Measurements from ENCODE around the gene IL17D.

The IL17D gene

DNA sequence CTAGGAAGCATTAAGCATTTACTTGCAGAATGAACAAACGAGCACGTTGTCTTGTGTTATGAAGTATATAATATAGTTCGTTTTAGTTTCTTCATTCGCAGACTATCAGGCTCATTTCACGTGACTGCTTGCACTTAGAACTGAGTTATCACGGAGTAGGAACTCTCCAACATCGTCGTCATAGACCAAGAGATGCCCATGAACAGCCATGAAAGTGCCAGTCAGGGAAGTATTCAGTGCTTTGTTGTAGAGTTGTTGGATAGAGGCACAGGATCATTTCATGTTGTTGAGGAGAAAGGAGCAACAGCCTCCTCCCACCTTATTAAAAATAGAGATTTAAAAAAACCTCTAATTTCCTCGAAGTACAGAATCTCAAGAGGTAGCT is 977 bp upstream of the IL17D start:
- DNase-seq (ENCODE audit: low read depth): no peak
- H3K4me3 ChIP-seq (ENCODE audit: low read length): peak overlapping the region; percentile 62

DNA sequence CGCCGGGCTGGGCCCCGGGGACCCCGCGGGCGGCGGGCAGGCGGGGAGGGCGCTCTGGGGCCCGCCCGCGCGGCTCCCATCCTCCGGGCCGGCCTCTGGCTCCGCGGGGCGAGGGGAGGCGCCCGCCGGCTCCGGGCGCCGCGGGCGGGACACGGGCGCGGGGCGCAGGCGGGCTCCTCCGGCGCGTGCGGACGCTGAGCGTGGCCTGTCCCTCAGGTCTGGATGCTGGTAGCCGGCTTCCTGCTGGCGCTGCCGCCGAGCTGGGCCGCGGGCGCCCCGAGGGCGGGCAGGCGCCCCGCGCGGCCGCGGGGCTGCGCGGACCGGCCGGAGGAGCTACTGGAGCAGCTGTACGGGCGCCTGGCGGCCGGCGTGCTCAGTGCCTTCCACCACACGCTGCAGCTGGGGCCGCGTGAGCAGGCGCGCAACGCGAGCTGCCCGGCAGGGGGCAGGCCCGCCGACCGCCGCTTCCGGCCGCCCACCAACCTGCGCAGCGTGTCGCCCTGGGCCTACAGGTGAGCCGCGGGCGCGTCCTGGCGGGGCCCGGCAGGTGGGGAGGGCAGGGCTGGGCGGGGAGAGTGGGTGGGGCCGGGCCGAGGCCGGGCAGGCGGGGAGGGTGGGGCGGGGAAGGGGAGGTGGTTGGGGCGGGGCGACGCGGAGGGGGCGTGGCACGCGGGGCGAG is 420 bp downstream of the IL17D start:
- peak overlapping the region; percentile 26 for H3K4me3 ChIP-seq (ENCODE audit: low read length)
- TF ChIP-seq, protein P1, sequence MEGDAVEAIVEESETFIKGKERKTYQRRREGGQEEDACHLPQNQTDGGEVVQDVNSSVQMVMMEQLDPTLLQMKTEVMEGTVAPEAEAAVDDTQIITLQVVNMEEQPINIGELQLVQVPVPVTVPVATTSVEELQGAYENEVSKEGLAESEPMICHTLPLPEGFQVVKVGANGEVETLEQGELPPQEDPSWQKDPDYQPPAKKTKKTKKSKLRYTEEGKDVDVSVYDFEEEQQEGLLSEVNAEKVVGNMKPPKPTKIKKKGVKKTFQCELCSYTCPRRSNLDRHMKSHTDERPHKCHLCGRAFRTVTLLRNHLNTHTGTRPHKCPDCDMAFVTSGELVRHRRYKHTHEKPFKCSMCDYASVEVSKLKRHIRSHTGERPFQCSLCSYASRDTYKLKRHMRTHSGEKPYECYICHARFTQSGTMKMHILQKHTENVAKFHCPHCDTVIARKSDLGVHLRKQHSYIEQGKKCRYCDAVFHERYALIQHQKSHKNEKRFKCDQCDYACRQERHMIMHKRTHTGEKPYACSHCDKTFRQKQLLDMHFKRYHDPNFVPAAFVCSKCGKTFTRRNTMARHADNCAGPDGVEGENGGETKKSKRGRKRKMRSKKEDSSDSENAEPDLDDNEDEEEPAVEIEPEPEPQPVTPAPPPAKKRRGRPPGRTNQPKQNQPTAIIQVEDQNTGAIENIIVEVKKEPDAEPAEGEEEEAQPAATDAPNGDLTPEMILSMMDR (conservative IDR thresholded peaks at IDR 0.05; ENCODE audit: low read depth, low read length): peak; percentile 49
- peak; percentile 30 for DNase-seq (ENCODE audit: low read depth)

More for the DNA sequence above, 977 bp upstream of the IL17D start:
- TF ChIP-seq, protein P1 (conservative IDR thresholded peaks at IDR 0.05; ENCODE audit: low read depth, low read length): no peak

DNA sequence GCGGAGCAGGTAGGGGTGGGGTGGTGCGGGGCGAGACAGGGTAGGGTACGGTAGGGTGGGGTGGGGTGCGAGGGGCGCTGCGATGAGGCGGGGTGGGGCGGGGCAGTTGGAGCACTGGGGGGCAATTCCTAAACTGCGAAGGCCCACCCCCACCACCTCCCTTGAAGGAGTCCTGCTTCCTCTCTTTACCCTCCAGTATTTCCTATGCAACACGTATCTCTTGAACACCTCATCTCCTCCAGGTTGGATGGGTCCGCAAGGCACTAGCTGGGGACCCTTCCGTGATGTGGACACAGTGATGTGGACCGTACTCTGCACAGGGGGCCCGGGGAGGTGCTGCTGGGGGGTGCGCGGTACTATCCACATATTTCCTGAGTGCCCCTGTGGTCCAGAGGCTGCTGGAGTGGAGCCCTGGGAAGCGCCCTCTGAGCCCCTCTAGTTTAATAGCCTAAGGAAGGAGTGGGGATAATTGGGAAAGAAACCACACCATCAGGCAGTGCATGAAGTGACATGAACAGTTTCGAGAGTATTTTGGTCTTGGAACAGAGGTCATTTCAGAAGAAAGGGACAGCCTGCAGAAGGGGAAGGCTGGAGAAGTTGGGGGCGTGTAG is 1.1 kb downstream of the IL17D start:
- DNase-seq (ENCODE audit: low read depth): no peak
- TF ChIP-seq, protein P1 (conservative IDR thresholded peaks at IDR 0.05; ENCODE audit: low read depth, low read length): no peak
- H3K4me3 ChIP-seq (ENCODE audit: low read length): peak overlapping the region; percentile 5

DNA sequence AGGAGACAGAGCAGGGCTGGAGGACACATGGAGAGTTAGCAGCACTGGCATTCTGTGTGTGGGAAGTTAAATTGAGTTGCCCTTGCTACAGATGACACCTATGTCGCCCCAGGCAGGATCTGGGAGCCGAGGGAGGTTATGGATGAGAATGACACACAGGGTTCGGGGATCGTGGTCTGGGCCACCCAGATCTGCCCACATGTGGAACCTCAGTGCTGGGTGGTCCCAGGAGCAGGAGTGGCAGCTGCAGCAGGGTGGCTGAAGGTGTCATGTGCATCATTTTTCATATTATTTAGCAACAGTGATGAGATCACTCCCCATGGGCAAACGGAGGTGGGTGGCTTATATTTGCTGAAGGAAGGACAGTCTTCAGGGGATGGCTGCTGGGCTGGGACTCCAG is 3.2 kb downstream of the IL17D start:
- DNase-seq (ENCODE audit: low read depth): no peak
- TF ChIP-seq, protein P1 (conservative IDR thresholded peaks at IDR 0.05; ENCODE audit: low read depth, low read length): no peak
- H3K4me3 ChIP-seq (ENCODE audit: low read length): no peak overlapping the region

DNA sequence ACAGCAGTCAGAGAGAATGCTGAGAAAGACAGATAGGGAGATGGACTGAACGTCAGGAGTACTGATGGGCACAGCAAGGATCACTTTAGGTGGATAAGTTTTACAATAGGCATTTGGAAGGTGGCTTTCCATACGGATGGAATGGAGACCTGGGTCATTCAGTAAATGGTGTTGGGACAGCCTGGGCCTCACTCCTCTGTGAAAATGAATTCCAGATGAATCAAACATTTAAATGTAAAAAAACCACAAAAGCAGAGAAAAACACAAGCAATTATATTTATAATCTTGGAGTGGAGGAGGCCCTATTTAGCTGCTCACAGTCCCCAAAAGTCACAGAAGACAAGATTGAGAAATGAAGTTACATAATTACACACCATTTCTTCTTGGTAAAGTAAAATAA is 4.7 kb downstream of the IL17D start:
- TF ChIP-seq, protein P1 (conservative IDR thresholded peaks at IDR 0.05; ENCODE audit: low read depth, low read length): no peak
- DNase-seq (ENCODE audit: low read depth): no peak
- H3K4me3 ChIP-seq (ENCODE audit: low read length): no peak overlapping the region

DNA sequence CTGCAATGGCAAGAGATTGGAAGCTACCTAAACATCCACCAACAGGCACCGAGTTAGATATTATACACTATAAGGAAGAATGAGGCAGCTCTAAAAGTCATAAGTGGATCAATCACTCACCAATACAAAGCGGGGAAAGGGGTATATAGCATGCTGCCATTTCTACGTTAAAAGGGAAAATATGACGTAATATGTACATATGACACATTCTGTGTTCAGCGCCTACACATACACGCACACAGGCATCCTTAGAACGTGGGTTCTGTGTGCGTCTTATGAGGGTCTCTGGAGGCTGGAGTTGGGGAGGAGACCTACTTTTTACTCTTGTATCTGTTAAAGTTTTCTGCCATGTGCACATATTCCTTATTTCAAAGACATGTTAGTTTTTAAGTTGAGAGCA is 5.9 kb downstream of the IL17D start:
- no peak overlapping the region for H3K4me3 ChIP-seq (ENCODE audit: low read length)
- DNase-seq (ENCODE audit: low read depth): no peak
- TF ChIP-seq, protein P1 (conservative IDR thresholded peaks at IDR 0.05; ENCODE audit: low read depth, low read length): no peak

DNA sequence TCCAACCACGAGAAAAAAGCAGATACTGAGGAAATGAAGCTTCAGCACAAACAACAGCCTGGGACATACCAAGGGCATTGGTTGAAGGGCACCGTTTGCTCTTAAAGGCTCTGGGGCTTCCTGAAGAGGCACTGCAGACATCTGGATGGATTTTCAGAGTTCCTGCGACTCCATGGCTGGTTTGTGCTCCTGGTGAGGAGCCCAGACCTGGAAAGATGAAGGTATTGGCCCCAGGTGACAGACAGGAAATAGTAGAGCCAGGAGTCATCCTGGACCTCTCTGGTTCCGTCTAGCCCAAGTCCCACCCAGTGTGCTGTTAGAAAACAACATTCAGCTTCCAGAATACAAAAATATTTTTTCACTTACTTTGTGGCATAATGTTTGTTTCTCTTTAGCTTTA is 6.3 kb downstream of the IL17D start:
- DNase-seq (ENCODE audit: low read depth): no peak
- TF ChIP-seq, protein P1 (conservative IDR thresholded peaks at IDR 0.05; ENCODE audit: low read depth, low read length): no peak
- no peak overlapping the region for H3K4me3 ChIP-seq (ENCODE audit: low read length)
